Endothelial cell of umbilical vein (primary cell): ENCODE results near the gene PPIP5K1. TPM values are rescaled to one million over a fixed set of nuclear protein-coding genes. Genes with fewer than 3 reads are reported as not detected.

ENCODE experiments used
- polyA plus RNA-seq, 4 experiments: library from polyadenylated mRNA; depleted of rRNA in 3 of 4; stranded (reverse) in 3 of 4; unstranded in 1 of 4; fragments of >200 nt; gene quantifications; 2 replicates each; pipeline versions ENCODE4 v1.2.1 to v1.2.3, GENCODE V29; 2011 to 2012; ENCODE audit warnings: missing spikeins in 1 of 4
- small RNA-seq: library from RNA; depleted of rRNA; stranded (forward); fragments of <200 nt; gene quantifications from one replicate; pipeline ENCODE3, GENCODE V24; 2012; ENCODE audit warnings: low replicate concordance, low read depth; ENCODE audit not compliant: insufficient read depth, insufficient read length
- total RNA-seq: library from RNA; stranded (reverse); gene quantifications from 2 replicates; pipeline ENCODE4 v1.2.3, GENCODE V29; 2021

Gene PPIP5K1
- total and polyA plus RNA-seq, 2 donors (not counting 3 experiments of a cell fraction or from before 2014, with no cell fraction given) = 22.2 to 35.3 TPM

Small RNAs within 50 kb of the gene (small RNA-seq; reads per million reads assigned to genes)
- gene RNU6-554P (not detected), gene RNU6-610P (not detected)

Other genes starting within 250 kb of the PPIP5K1 start
- 15.7 and 16.6 TPM in 2 replicates for gene ZSCAN29, start 219.2 kb downstream of the PPIP5K1 start, total RNA-seq
- gene ZSCAN29, start 219.2 kb downstream of the PPIP5K1 start, polyA plus RNA-seq = 2.9 and 3.7 TPM in 2 replicates
- gene TUBGCP4, start 219.1 kb downstream of the PPIP5K1 start, total RNA-seq = 19.4 and 19.8 TPM in 2 replicates
- gene TUBGCP4, start 219.1 kb downstream of the PPIP5K1 start, polyA plus RNA-seq = 5.1 and 6.5 TPM in 2 replicates
- 59.5 and 60.2 TPM in 2 replicates for gene TP53BP1, start 97.1 kb downstream of the PPIP5K1 start, total RNA-seq
- 27.2 and 28.1 TPM in 2 replicates for gene TP53BP1, start 97.1 kb downstream of the PPIP5K1 start, polyA plus RNA-seq
- gene MAP1A, start 72.6 kb downstream of the PPIP5K1 start, total RNA-seq = 2.1 and 4.8 TPM in 2 replicates
- gene MAP1A, start 72.6 kb downstream of the PPIP5K1 start, polyA plus RNA-seq = 0.68 and 0.78 TPM in 2 replicates
- not detected in 2 replicates for gene CKMT1B, start 3.8 kb upstream of the PPIP5K1 start, total RNA-seq
- not detected in 2 replicates for gene CKMT1B, start 3.8 kb upstream of the PPIP5K1 start, polyA plus RNA-seq
- gene STRC, start 28.6 kb upstream of the PPIP5K1 start, total RNA-seq = 0.14 TPM in 1 of 2 replicates, not detected in the other
- 0.10 and 0.25 TPM in 2 replicates for gene STRC, start 28.6 kb upstream of the PPIP5K1 start, polyA plus RNA-seq
- gene CATSPER2, start 58.6 kb upstream of the PPIP5K1 start, total RNA-seq = 3.8 and 6.1 TPM in 2 replicates
- 1.4 and 1.9 TPM in 2 replicates for gene CATSPER2, start 58.6 kb upstream of the PPIP5K1 start, polyA plus RNA-seq
- not detected in 2 replicates for gene CKMT1A, start 103.7 kb upstream of the PPIP5K1 start, total RNA-seq
- not detected in 2 replicates for gene CKMT1A, start 103.7 kb upstream of the PPIP5K1 start, polyA plus RNA-seq
- gene PDIA3, start 156.2 kb upstream of the PPIP5K1 start, total RNA-seq = 757 and 857 TPM in 2 replicates
- 115 and 140 TPM in 2 replicates for gene PDIA3, start 156.2 kb upstream of the PPIP5K1 start, polyA plus RNA-seq
- 2.4 and 3.6 TPM in 2 replicates for gene ELL3, start 186.8 kb upstream of the PPIP5K1 start, total RNA-seq
- 2.9 and 3.1 TPM in 2 replicates for gene ELL3, start 186.8 kb upstream of the PPIP5K1 start, polyA plus RNA-seq
- 897 and 970 TPM in 2 replicates for gene SERF2, start 202.1 kb upstream of the PPIP5K1 start, total RNA-seq
- gene SERF2, start 202.1 kb upstream of the PPIP5K1 start, polyA plus RNA-seq = 1,481 and 1,573 TPM in 2 replicates
- 0.12 TPM in 1 of 2 replicates, not detected in the other for gene SERINC4, start 210.0 kb upstream of the PPIP5K1 start, total RNA-seq
- 0.05 TPM in 1 of 2 replicates, not detected in the other for gene SERINC4, start 210.0 kb upstream of the PPIP5K1 start, polyA plus RNA-seq
- 17.8 and 19.7 TPM in 2 replicates for gene HYPK, start 210.4 kb upstream of the PPIP5K1 start, total RNA-seq
- gene HYPK, start 210.4 kb upstream of the PPIP5K1 start, polyA plus RNA-seq = 3.6 and 5.2 TPM in 2 replicates
- gene MFAP1, start 234.5 kb upstream of the PPIP5K1 start, total RNA-seq = 29.3 and 30.5 TPM in 2 replicates
- gene MFAP1, start 234.5 kb upstream of the PPIP5K1 start, polyA plus RNA-seq = 11.5 and 12.9 TPM in 2 replicates
- gene WDR76, start 236.8 kb upstream of the PPIP5K1 start, total RNA-seq = 22.1 and 25.2 TPM in 2 replicates
- gene WDR76, start 236.8 kb upstream of the PPIP5K1 start, polyA plus RNA-seq = 3.1 and 3.3 TPM in 2 replicates